8988T (cell line): ENCODE results near the gene CEP20.
"Not testable (repeated sequence)": the region's sequence is repeated elsewhere in the genome, so short reads cannot be mapped to it uniquely, and the experiment has no call there.

Experiments
- DNase-seq: peaks from one replicate; pipeline ENCODE4 v3.0.0; 2011

CEP20 gene

GRCh38 chr16:15856901-15857698, 31.3 kb downstream of the CEP20 start, which contains the start of gene MYH11:
Gene MYH11, minus strand, starts transcription at chr16:15857028. Its CDS starts 18,776 bp downstream, at chr16:15838252.
- no peak for DNase-seq

GRCh38 chr16:15856182-15856581, 32.2 kb downstream of the CEP20 start:
- no peak for DNase-seq

GRCh38 chr16:15855704-15856003, 32.7 kb downstream of the CEP20 start:
- no peak for DNase-seq

GRCh38 chr16:15854906-15855703, 33.3 kb downstream of the CEP20 start:
- no peak for DNase-seq

- DNase-seq = no peak
These were observed 34.3 kb downstream of the CEP20 start for GRCh38 chr16:15854061-15854460.

- DNase-seq = no peak
These were observed 35.4 kb downstream of the CEP20 start for GRCh38 chr16:15853021-15853420.

- DNase-seq = not testable (repeated sequence)
These were observed 37.8 kb downstream of the CEP20 start for GRCh38 chr16:15850555-15850954.

GRCh38 chr16:15849209-15849981, 39.0 kb downstream of the CEP20 start:
- DNase-seq = no peak

- DNase-seq = no peak
These were observed 40.7 kb downstream of the CEP20 start for GRCh38 chr16:15847611-15848175.

GRCh38 chr16:15846510-15846909, 41.9 kb downstream of the CEP20 start:
- DNase-seq = no peak

GRCh38 chr16:15843635-15844279, 44.6 kb downstream of the CEP20 start:
- no peak for DNase-seq

GRCh38 chr16:15839204-15839603, 49.2 kb downstream of the CEP20 start:
- not testable (repeated sequence) for DNase-seq

- DNase-seq = no peak
These were observed 50.6 kb downstream of the CEP20 start for GRCh38 chr16:15837761-15838160.

GRCh38 chr16:15836965-15837611, 51.3 kb downstream of the CEP20 start:
- no peak for DNase-seq

GRCh38 chr16:15836074-15836473, 52.3 kb downstream of the CEP20 start:
- DNase-seq = no peak

- DNase-seq = no peak
These were observed 53.1 kb downstream of the CEP20 start for GRCh38 chr16:15835136-15835878.

- DNase-seq = no peak
These were observed 53.9 kb downstream of the CEP20 start for GRCh38 chr16:15834502-15834901.

GRCh38 chr16:15833541-15833940, 54.9 kb downstream of the CEP20 start:
- DNase-seq = no peak

GRCh38 chr16:15832241-15832640, 56.2 kb downstream of the CEP20 start:
- DNase-seq = no peak

- DNase-seq = no peak
These were observed 57.5 kb downstream of the CEP20 start for GRCh38 chr16:15830832-15831451.

GRCh38 chr16:15829460-15829859, 58.9 kb downstream of the CEP20 start:
- no peak for DNase-seq
